Cerebellar nuclear complex (tissue), 1 donor: ENCODE results near the gene RBMY1D.
"Not testable (repeated sequence)": the region's sequence is repeated elsewhere in the genome, so short reads cannot be mapped to it uniquely, and the experiment has no call there.

Experiments
- DNase-seq, 2 experiments: peaks; one replicate each; lab custom pipeline; 2025; lab: John Stamatoyannopoulos, UW

RBMY1D gene

DNA sequence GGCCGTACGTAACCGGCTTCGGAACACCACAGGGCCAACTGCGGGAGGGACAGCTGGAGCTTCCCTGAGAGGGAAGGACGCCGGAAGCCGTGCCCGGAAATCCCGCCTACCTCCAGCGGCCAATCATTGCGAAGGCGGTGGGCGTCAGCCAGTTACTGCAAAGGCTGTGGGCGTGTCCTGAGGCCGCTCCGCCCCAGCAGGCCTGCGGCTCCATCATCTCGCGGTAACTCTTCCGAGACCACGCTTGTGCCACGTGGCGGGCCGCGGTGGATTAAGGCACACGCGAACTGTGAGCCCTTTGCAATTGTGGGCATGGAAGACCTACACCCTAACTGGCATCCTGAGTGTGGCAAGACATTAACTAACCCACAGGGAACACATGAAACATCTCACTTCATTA is at the start of gene RBMY1D:
TSS of gene RBMY1D (minus strand) at position 101 of the 400 bp plus-strand sequence. CDS start 2,013 bp downstream, outside the sequence.
- DNase-seq = not testable (repeated sequence)

- not testable (repeated sequence) for DNase-seq
These were observed 23.6 kb upstream of the RBMY1D start, which contains the start of gene RBMY1E for GRCh38 chrY:21917932-21918331. TSS of gene RBMY1E (minus strand) at chrY:21918032. CDS start at chrY:21916054, 1,978 bp downstream.

DNA sequence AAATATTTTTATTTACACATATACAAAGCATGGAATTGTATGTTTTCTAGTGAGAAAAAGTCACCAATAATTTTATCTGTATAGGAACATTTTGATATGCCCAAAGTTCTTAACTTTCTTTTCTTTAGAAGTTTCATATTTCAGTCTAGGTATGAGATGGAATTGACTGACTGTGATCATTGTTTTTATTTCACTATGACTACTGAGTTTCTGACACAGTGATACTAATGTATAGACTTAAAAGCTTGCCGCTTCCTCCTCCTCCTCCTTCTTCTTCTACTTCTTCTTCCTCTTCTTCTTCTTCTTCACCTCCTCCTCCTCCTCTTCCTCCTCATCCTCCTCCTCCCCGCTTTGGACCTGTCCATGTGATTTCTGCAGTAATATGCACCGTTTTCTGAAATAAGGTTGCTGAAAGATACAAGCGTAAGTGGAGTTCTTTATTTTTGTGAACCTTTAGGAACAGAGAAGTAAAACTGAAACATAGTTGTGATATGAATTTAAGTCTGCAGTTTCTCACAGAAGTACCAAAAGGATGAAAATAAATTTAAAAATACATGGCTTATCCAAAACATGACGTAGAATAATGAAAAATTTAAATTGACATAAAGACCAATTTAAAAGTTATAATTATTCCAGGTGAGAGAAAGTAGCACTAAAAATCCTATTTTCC is 24.8 kb downstream of the RBMY1D start:
- not testable (repeated sequence) for DNase-seq

GRCh38 chrY:21845481-21845880 is 48.8 kb downstream of the RBMY1D start:
- no peak for DNase-seq

GRCh38 chrY:21842090-21842489 is 52.2 kb downstream of the RBMY1D start:
- no peak for DNase-seq

- no peak for DNase-seq
These were observed 54.8 kb downstream of the RBMY1D start for GRCh38 chrY:21839489-21839888.

GRCh38 chrY:21836343-21836742 is 58.0 kb downstream of the RBMY1D start:
- DNase-seq = no peak

DNA sequence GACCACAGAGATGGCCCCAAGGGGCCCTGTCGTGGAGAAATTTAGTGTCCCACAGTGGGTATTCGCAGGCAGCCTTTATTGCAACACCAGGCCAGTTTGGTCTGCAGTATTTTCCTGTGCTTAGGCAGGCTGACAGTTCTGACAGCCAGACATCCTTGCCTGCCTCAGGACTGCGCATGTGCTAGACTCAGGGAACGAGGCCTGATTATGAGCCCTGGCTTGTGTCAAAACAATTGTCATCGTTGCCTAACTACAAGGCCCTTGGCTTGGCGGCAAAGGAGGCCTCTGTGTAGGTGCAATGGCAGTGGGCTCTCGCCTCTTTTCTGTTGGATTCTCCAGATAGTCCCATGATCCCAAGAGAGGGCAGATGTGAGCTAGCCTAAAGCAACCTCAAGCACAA is 59.3 kb downstream of the RBMY1D start:
- DNase-seq = no peak
